HUES64 (cell line): ENCODE data around the gene PIK3CA.

Experiments
- H3K27ac ChIP-seq: 2 replicates; pipeline ENCODE4 v1.7.0; 2013; ENCODE audit warnings: low read depth, low read length, inconsistent platforms
- H3K27me3 ChIP-seq: 2 replicates; pipeline ENCODE4 v1.6.1; 2013; ENCODE audit warnings: mild to moderate bottlenecking, low read length; ENCODE audit not compliant: insufficient read depth
- H3K36me3 ChIP-seq: 2 replicates; pipeline ENCODE4 v1.6.1; 2013; ENCODE audit warnings: mild to moderate bottlenecking, low read length; ENCODE audit not compliant: insufficient read depth
- H3K4me1 ChIP-seq: 2 replicates; pipeline ENCODE4 v1.6.1; 2013; ENCODE audit warnings: mild to moderate bottlenecking, low read length, moderate library complexity; ENCODE audit not compliant: insufficient read depth
- H3K4me3 ChIP-seq: 2 replicates; pipeline ENCODE4 v1.5.1; 2013; ENCODE audit warnings: mild to moderate bottlenecking, low read length, moderate library complexity
- H3K9ac ChIP-seq: 2 replicates; pipeline ENCODE4 v1.6.1; 2013; ENCODE audit warnings: mild to moderate bottlenecking, low read depth, low read length
- H3K9me3 ChIP-seq: 2 replicates; pipeline ENCODE4 v1.6.1; 2013; ENCODE audit warnings: low read depth, low read length; ENCODE audit not compliant: insufficient read depth
- WGBS: fragments of 150-250, 120-280 bp; methylation state at CpG from one replicate; pipeline ENCODE4 v1.1.7; 2013; ENCODE audit warnings: missing lambda C conversion rate; 5-methylcytosine and 5-hydroxymethylcytosine counted together

PIK3CA gene

GRCh38 chr3:179136195-179136594 lies 12.0 kb upstream of the PIK3CA start:
- H3K36me3 ChIP-seq, result no peaks in the 10 kb centered on the region
- no peaks in the 10 kb centered on the region for H3K27me3 ChIP-seq
- H3K9me3 ChIP-seq, result peaks cover 11% of the 10 kb centered on the region; the same call in 1 of the 2 replicates
- no peak overlapping the region for H3K9ac ChIP-seq
- H3K4me3 ChIP-seq, result no peak overlapping the region
- 96% methylated on average over 1 of the region's 1 CpG for WGBS
- H3K4me1 ChIP-seq, result no peaks in the 10 kb centered on the region
- no peak overlapping the region for H3K27ac ChIP-seq

GRCh38 chr3:179141890-179142289 lies 6.3 kb upstream of the PIK3CA start:
- no peak overlapping the region for H3K27ac ChIP-seq
- H3K9ac ChIP-seq, result no peak overlapping the region
- H3K27me3 ChIP-seq, result no peaks in the 10 kb centered on the region
- H3K4me3 ChIP-seq, result no peak overlapping the region
- 86% methylated on average over 4 of the region's 4 CpGs for WGBS
- no peaks in the 10 kb centered on the region for H3K4me1 ChIP-seq
- no peaks in the 10 kb centered on the region for H3K9me3 ChIP-seq
- no peaks in the 10 kb centered on the region for H3K36me3 ChIP-seq

GRCh38 chr3:179146911-179147513 lies 1.1 kb upstream of the PIK3CA start:
- WGBS, result 22% methylated on average over 16 of the region's 16 CpGs
- Histone ChIP-seq H3K9ac (no peak overlapping the region), H3K27ac (no peak overlapping the region), H3K9me3 (no peaks in the 10 kb centered on the region), H3K4me1 (peaks cover 18% of the 10 kb centered on the region), H3K4me3 (peak overlapping the region; percentile 72), H3K27me3 (no peaks in the 10 kb centered on the region), H3K36me3 (no peaks in the 10 kb centered on the region)

- 1% methylated on average over 14 of the region's 14 CpGs for WGBS
- peaks cover 18% of the 10 kb centered on the region for H3K4me1 ChIP-seq
- no peaks in the 10 kb centered on the region for H3K9me3 ChIP-seq
- H3K27me3 ChIP-seq, result no peaks in the 10 kb centered on the region
- no peak overlapping the region for H3K27ac ChIP-seq
- H3K9ac ChIP-seq, result peak overlapping the region; percentile 10; the same call in 1 of the 2 replicates
- peak overlapping the region; percentile 72 for H3K4me3 ChIP-seq
- H3K36me3 ChIP-seq, result no peaks in the 10 kb centered on the region
Measured at GRCh38 chr3:179147514-179147872, 664 bp upstream of the PIK3CA start.

- H3K9ac ChIP-seq, result peak overlapping the region; percentile 85
- H3K4me3 ChIP-seq, result peak overlapping the region; percentile 72
- H3K27me3 ChIP-seq, result no peaks in the 10 kb centered on the region
- H3K36me3 ChIP-seq, result no peaks in the 10 kb centered on the region
- H3K27ac ChIP-seq, result peak overlapping the region; percentile 79; the same call in 1 of the 2 replicates
- WGBS, result under 1% methylated on average over 69 of the region's 70 CpGs
- peaks cover 18% of the 10 kb centered on the region for H3K4me1 ChIP-seq
- H3K9me3 ChIP-seq, result no peaks in the 10 kb centered on the region
Measured at GRCh38 chr3:179148616-179149405, 654 bp downstream of the PIK3CA start.

GRCh38 chr3:179149406-179149867 lies 1.3 kb downstream of the PIK3CA start:
- H3K4me3 ChIP-seq, result peak overlapping the region; percentile 72

GRCh38 chr3:179149951-179150350 lies 1.8 kb downstream of the PIK3CA start:
- Histone ChIP-seq H3K4me1 (peaks cover 18% of the 10 kb centered on the region), H3K27ac (no peak overlapping the region), H3K9ac (peak overlapping the region; percentile 85; the same call in 1 of the 2 replicates), H3K27me3 (no peaks in the 10 kb centered on the region), H3K4me3 (peak overlapping the region; percentile 72), H3K9me3 (no peaks in the 10 kb centered on the region), H3K36me3 (no peaks in the 10 kb centered on the region)
- 60% methylated on average over 1 of the region's 4 CpGs for WGBS

More at GRCh38 chr3:179149406-179149867, 1.3 kb downstream of the PIK3CA start:
- Histone ChIP-seq H3K4me1 (peaks cover 18% of the 10 kb centered on the region), H3K27me3 (no peaks in the 10 kb centered on the region), H3K9me3 (no peaks in the 10 kb centered on the region), H3K9ac (peak overlapping the region; percentile 85), H3K36me3 (no peaks in the 10 kb centered on the region), H3K27ac (no peak overlapping the region)
- 8% methylated on average over 9 of the region's 9 CpGs for WGBS

- WGBS, result 85% methylated on average over 3 of the region's 3 CpGs
- no peak overlapping the region for H3K4me3 ChIP-seq
Measured at GRCh38 chr3:179150610-179151009, 2.5 kb downstream of the PIK3CA start.

GRCh38 chr3:179151474-179151873 lies 3.3 kb downstream of the PIK3CA start:
- Histone ChIP-seq H3K9ac (no peak overlapping the region), H3K9me3 (no peaks in the 10 kb centered on the region), H3K27ac (no peak overlapping the region), H3K27me3 (no peaks in the 10 kb centered on the region), H3K4me3 (no peak overlapping the region), H3K4me1 (peaks cover 21% of the 10 kb centered on the region), H3K36me3 (no peaks in the 10 kb centered on the region)

More at GRCh38 chr3:179150610-179151009, 2.5 kb downstream of the PIK3CA start:
- H3K27me3 ChIP-seq, result no peaks in the 10 kb centered on the region
- no peak overlapping the region for H3K9ac ChIP-seq
- no peaks in the 10 kb centered on the region for H3K9me3 ChIP-seq
- H3K36me3 ChIP-seq, result no peaks in the 10 kb centered on the region
- H3K27ac ChIP-seq, result no peak overlapping the region
- H3K4me1 ChIP-seq, result peaks cover 18% of the 10 kb centered on the region

GRCh38 chr3:179156170-179156569 lies 8.0 kb downstream of the PIK3CA start:
- no peaks in the 10 kb centered on the region for H3K36me3 ChIP-seq
- H3K27me3 ChIP-seq, result no peaks in the 10 kb centered on the region
- WGBS, result 81% methylated on average over 1 of the region's 1 CpG
- no peak overlapping the region for H3K27ac ChIP-seq
- H3K4me1 ChIP-seq, result peaks cover 9% of the 10 kb centered on the region; the same call in 1 of the 2 replicates
- no peak overlapping the region for H3K4me3 ChIP-seq
- H3K9me3 ChIP-seq, result no peaks in the 10 kb centered on the region
- H3K9ac ChIP-seq, result no peak overlapping the region

- no peak overlapping the region for H3K27ac ChIP-seq
- no peaks in the 10 kb centered on the region for H3K27me3 ChIP-seq
- no peak overlapping the region for H3K4me3 ChIP-seq
- no peak overlapping the region for H3K9ac ChIP-seq
- peaks cover 6% of the 10 kb centered on the region; the same call in 1 of the 2 replicates for H3K4me1 ChIP-seq
- H3K36me3 ChIP-seq, result no peaks in the 10 kb centered on the region
- no peaks in the 10 kb centered on the region for H3K9me3 ChIP-seq
- no CpG with 5 or more reads among the region's 1 CpG for WGBS
Measured at GRCh38 chr3:179156775-179157174, 8.6 kb downstream of the PIK3CA start.
